ENCODE data around the gene CNTROB. TPM values are rescaled to one million over a fixed set of nuclear protein-coding genes. Genes with fewer than 3 reads are reported as not detected.

Gene CNTROB
- total and polyA plus RNA-seq, 2 of the 4 experiments (the other 2 are of a cell fraction), result 12.7 to 26.4 TPM

GRCh38 chr17:7951143-7951792 is 19.3 kb downstream of the CNTROB start:
- H4K8ac ChIP-seq (ENCODE audit: low read depth in 2 of 2, low read length in 2 of 2), result no peak overlapping the region
- no peak overlapping the region for H2AK5ac ChIP-seq (ENCODE audit: low read depth, low read length)
- no peak overlapping the region for H2AFZ ChIP-seq (replicated peaks; ENCODE audit: low read length, poor library complexity)
- H2BK15ac ChIP-seq (ENCODE audit: low read depth, low read length), result no peak overlapping the region
- H2BK20ac ChIP-seq (ENCODE audit: low read depth, low read length), result no peak overlapping the region
- no peak overlapping the region for H3K9ac ChIP-seq (ENCODE audit: low read depth, low read length)
- no peak overlapping the region for H3K23ac ChIP-seq (ENCODE audit: low read depth, low read length)
- no peak overlapping the region for H3K14ac ChIP-seq (replicated peaks; ENCODE audit: low read depth, low read length)
- H3K79me1 ChIP-seq (ENCODE audit: low read depth in 1 of 2, low read length in 2 of 2), result no peaks in the 10 kb centered on the region
- H4K20me1 ChIP-seq (ENCODE audit: insufficient read depth, low read length), result no peaks in the 10 kb centered on the region
- no peak overlapping the region for H3K27ac ChIP-seq (ENCODE audit: insufficient read depth, low read length)
- ATAC-seq (ENCODE audit: low read depth), result no peak
- POLR2A ChIA-PET (ENCODE audit: unreplicated experiment), result no interaction called here
- H4K91ac ChIP-seq (ENCODE audit: insufficient read depth, low read depth, low read length), result no peak overlapping the region
- peaks cover 20% of the 10 kb centered on the region for H3K36me3 ChIP-seq (ENCODE audit: control insufficient read depth, insufficient read depth, low read length)
- BruUV-seq (replicated peaks), result no TSS peak
- no peak overlapping the region for H4K5ac ChIP-seq (ENCODE audit: low read depth, low read length)
- H2BK120ac ChIP-seq (ENCODE audit: low read depth, low read length), result no peak overlapping the region
- H3K4me1 ChIP-seq (ENCODE audit: control insufficient read depth, insufficient read depth, low read length), result no peaks in the 10 kb centered on the region
- H3K4me2 ChIP-seq (ENCODE audit: low read depth, low read length), result no peak overlapping the region
- in situ Hi-C loops (cut with MboI; ENCODE audit: low sequenced_read_pairs), result no loop called here
- H2BK5ac ChIP-seq (ENCODE audit: low read depth, low read length, poor library complexity, severe bottlenecking), result no peak overlapping the region
- no peak overlapping the region for H3K4ac ChIP-seq (ENCODE audit: low read depth, low read length)
- no peak overlapping the region for H2AK9ac ChIP-seq (replicated peaks; ENCODE audit: low read depth, low read length, poor library complexity)
- no peak overlapping the region for H3K18ac ChIP-seq (ENCODE audit: low read depth, low read length)
- no peak overlapping the region for H3K56ac ChIP-seq (ENCODE audit: extremely low read depth, insufficient read depth, low read length)
- no peak for DNase-seq
- CTCF ChIA-PET, result no interaction called here
- WGBS, 2 experiments (ENCODE audit: extremely low coverage in 2 of 2, insufficient read length in 1 of 2), result no CpG with 5 or more reads among the region's 5 CpGs
- no peaks in the 10 kb centered on the region for H3K9me3 ChIP-seq (ENCODE audit: control insufficient read depth, insufficient read depth, low read length)
- H3K27me3 ChIP-seq (ENCODE audit: control insufficient read depth, insufficient read depth, low read length), result no peaks in the 10 kb centered on the region
- TF ChIP-seq FOS (IDR thresholded peaks at IDR 0.05; ENCODE audit: low read depth, low read length) (no peak), MAFK (IDR thresholded peaks at IDR 0.05; ENCODE audit: low read depth, low read length) (no peak), CTCF (conservative IDR thresholded peaks at IDR 0.05; ENCODE audit: low read depth, low read length) (no peak), ELK1 (IDR thresholded peaks at IDR 0.05; ENCODE audit: borderline replicate concordance, low read depth, low read length) (no peak), MAZ (IDR thresholded peaks at IDR 0.05; ENCODE audit: borderline replicate concordance, low read depth, low read length) (no peak), RAD21 (IDR thresholded peaks at IDR 0.05; ENCODE audit: low read length) (no peak), RCOR1 (IDR thresholded peaks at IDR 0.05; ENCODE audit: insufficient replicate concordance, low read length) (no peak), MXI1 (IDR thresholded peaks at IDR 0.05; ENCODE audit: borderline replicate concordance, low read depth, low read length) (no peak), NFE2L2 (IDR thresholded peaks at IDR 0.05; ENCODE audit: low read depth, low read length) (no peak), USF2 (IDR thresholded peaks at IDR 0.05; ENCODE audit: low read depth, low read length) (no peak), POLR2A (IDR thresholded peaks at IDR 0.05; ENCODE audit: low read depth, low read length) (no peak), CHD1 (IDR thresholded peaks at IDR 0.05; ENCODE audit: low read depth, low read length) (no peak), RFX5 (IDR thresholded peaks at IDR 0.05; ENCODE audit: low read depth, low read length) (no peak), SMC3 (IDR thresholded peaks at IDR 0.05; ENCODE audit: low read depth, low read length) (no peak), BHLHE40 (IDR thresholded peaks at IDR 0.05; ENCODE audit: low read depth, low read length) (no peak), CEBPB (IDR thresholded peaks at IDR 0.05; ENCODE audit: low read depth, low read length) (no peak)
- no peaks in the 10 kb centered on the region for H3K9me1 ChIP-seq (ENCODE audit: insufficient read depth, low read length)
- dilution Hi-C loops (cut with HindIII; ENCODE audit: low sequenced_read_pairs, unreplicated experiment), result no loop called here
- intact Hi-C loops (cut with micrococcal nuclease), result no loop called here
- H3K4me3 ChIP-seq (ENCODE audit: insufficient read depth, low read depth, low read length), result no peak overlapping the region
